CD4-positive, alpha-beta T cell treated with Interferon alpha-2 for 1 hour (primary cell): ENCODE measurements around the gene OR8B8.
"Not testable (repeated sequence)": the region's sequence is repeated elsewhere in the genome, so short reads cannot be mapped to it uniquely, and the experiment has no call there.

Experiments used
- DNase-seq, 2 donors: peaks; one replicate each; pipeline ENCODE4 v3.0.0-alpha.2; 2020 to 2022

OR8B8 gene

GRCh38 chr11:124441081-124441480 is 4.4 kb downstream of the OR8B8 start:
- DNase-seq = no peak

DNA sequence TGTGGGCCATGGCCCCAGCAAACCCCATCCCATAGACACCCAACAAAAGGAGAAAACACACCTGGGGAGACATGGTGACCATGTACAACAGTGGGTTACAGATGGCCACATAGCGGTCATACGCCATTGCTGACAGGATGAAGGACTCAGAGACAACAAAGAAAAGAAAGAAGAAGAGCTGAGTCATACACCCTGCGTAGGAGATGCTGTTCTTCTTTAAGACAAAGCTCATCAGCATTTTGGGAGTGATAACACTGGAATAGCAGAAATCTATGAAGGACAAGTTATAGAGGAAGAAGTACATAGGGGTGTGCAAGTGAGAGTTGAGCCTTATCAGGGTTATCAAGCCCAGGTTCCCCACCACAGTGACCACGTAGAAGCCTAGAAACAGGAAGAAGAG is 4.9 kb downstream of the OR8B8 start:
- DNase-seq = no peak

- no peak for DNase-seq
Measured at GRCh38 chr11:124434699-124435098, 10.8 kb downstream of the OR8B8 start.

DNA sequence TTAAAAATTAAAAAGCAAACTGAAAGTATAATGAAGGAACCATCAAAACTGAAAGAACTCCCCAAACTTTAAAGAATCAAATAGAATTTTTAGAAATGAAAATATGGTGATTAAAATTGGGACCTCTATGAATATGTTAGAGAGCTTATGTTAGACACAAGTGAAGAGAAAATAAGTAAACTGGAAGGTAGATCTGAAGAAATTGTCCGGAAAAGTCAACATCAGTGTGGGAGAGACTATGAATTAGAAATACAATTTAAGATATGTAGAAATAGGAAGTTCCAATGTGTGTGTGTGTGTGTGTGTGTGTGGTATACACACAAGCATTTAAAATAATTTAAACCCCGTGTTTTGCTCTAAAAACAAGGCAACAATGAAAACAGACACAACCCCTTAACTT is 15.9 kb downstream of the OR8B8 start:
- DNase-seq = no peak

GRCh38 chr11:124424384-124424921 is 21.0 kb downstream of the OR8B8 start, which contains the start of gene OR8B4:
Gene OR8B4 (minus strand): TSS chr11:124424871. CDS start chr11:124424871, 0 bp downstream.
- DNase-seq = no peak

DNA sequence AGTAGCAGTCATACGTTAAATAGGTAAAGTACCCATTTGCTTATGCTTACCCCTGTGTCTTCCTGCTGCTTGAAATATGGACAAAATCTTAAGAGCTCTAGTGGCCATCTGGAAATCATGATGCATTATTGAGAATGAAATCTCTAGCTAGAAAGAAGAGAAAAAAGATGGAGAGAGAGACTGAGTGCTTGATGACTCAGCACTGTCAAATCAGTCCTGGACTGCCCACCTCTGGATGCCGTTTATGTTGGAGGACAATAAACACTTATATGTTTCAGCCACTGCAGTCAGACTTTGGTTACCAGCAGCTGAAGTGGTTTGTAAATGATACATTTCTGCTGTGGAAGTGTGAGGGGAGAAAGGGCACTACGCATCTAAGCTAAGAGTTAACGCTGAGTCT is 24.5 kb downstream of the OR8B8 start:
- no peak for DNase-seq

DNA sequence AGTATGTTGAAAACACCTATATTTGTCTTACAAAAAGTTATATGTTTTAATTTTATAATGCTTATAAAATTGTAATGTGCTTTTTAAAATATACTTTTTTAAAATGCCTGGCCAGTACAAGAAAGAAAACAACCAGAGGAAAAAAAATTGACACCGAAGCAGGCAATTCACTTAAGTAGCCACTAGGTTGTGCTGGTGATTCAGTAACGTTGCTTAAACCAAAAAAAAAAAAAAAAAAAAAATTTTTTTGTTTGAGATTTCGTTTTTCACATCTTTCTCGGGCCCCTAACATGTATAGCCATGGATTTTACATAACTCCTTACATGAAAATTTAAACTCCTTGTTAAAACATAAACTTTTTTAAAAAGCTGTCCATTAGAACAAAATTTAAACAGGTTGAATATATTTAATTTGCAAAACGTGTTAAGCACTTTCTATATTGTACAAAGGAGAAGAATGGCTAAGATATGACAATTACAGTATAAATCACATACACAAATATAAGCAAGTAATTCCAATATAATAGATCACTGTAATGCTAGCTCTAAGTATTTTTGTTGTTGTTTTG is 30.1 kb downstream of the OR8B8 start:
- peak in 1 of 2 donors; percentile 22 for DNase-seq

- no peak for DNase-seq
Measured at GRCh38 chr11:124409906-124410305, 35.6 kb downstream of the OR8B8 start.

DNA sequence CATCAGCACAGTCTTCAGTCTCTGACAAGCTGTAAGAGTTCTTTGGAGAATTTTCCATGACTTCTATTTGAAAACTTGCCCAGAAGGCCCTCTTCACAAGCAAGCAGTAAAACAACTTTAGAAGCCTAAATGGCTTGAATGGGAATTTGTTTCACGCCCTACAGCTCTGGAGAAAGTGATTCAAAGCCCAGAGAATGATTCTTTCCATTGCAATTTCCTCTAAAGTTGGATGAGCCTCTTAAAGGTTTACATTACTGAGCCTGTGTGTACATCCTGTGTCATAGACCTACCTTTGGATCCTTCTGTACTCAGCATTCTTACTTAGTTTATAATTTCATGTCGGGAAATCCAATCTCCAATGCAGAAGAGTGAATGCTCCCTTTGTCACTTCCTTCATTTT is 39.9 kb downstream of the OR8B8 start:
- DNase-seq = no peak

GRCh38 chr11:124403186-124403585 is 42.3 kb downstream of the OR8B8 start:
- not testable (repeated sequence) for DNase-seq

GRCh38 chr11:124402326-124402922 is 43.1 kb downstream of the OR8B8 start:
- DNase-seq = peak; percentile 37 to 41

- DNase-seq = no peak
Measured at GRCh38 chr11:124398924-124399323, 46.6 kb downstream of the OR8B8 start, which contains the start of gene OR8B3. Gene OR8B3 (minus strand): TSS chr11:124399024. CDS start chr11:124397351, 1,673 bp downstream.

- DNase-seq = not testable (repeated sequence)
Measured at GRCh38 chr11:124396847-124397246, 48.6 kb downstream of the OR8B8 start.

- no peak for DNase-seq
Measured at GRCh38 chr11:124394408-124394807, 51.1 kb downstream of the OR8B8 start.
